HEK293 (cell line): ENCODE measurements around the gene SQSTM1.

Source experiments
- BCL11A ChIP-seq: fragments of 450-650 bp; formaldehyde crosslinking; IDR thresholded peaks from 2 replicates; pipeline ENCODE4 v1.5.1; 2016; ENCODE audit warnings: low read depth, missing biosample characterization, missing genetic modification characterization
- GLI4 ChIP-seq: fragments of 450-650 bp; formaldehyde crosslinking; IDR thresholded peaks from 2 replicates; pipeline ENCODE4 v1.5.1; 2016; ENCODE audit warnings: missing biosample characterization, missing genetic modification characterization
- HIC1 ChIP-seq: fragments of 450-650 bp; formaldehyde crosslinking; IDR thresholded peaks from 2 replicates; pipeline ENCODE4 v1.5.1; 2016; ENCODE audit warnings: missing biosample characterization, missing genetic modification characterization
- HOXC10 ChIP-seq: sonication (generic); formaldehyde crosslinking; IDR thresholded peaks from 2 replicates; pipeline ENCODE4 v1.8.1; 2023; ENCODE audit warnings: mild to moderate bottlenecking, missing genetic modification reagents
- INSM2 ChIP-seq: fragments of 450-650 bp; formaldehyde crosslinking; IDR thresholded peaks from 2 replicates; pipeline ENCODE4 v1.5.1; 2016; ENCODE audit warnings: missing biosample characterization, missing genetic modification characterization
- KLF16 ChIP-seq: fragments of 450-650 bp; formaldehyde crosslinking; IDR thresholded peaks from 2 replicates; pipeline ENCODE4 v1.5.1; 2017; ENCODE audit warnings: missing biosample characterization, missing genetic modification characterization
- TCF7L2 ChIP-seq: IDR thresholded peaks from 2 replicates; pipeline ENCODE4 v1.6.1; 2011; ENCODE audit warnings: low read depth, mild to moderate bottlenecking, inconsistent platforms, low read length, moderate library complexity, borderline replicate concordance
- ZBTB21 ChIP-seq: fragments of 450-650 bp; formaldehyde crosslinking; IDR thresholded peaks from 2 replicates; pipeline ENCODE4 v1.5.1; 2017; ENCODE audit warnings: missing biosample characterization, missing genetic modification characterization
- ZNF10 ChIP-seq: fragments of 450-650 bp; formaldehyde crosslinking; IDR thresholded peaks from 2 replicates; pipeline ENCODE4 v1.5.1; 2017; ENCODE audit warnings: missing biosample characterization, missing genetic modification characterization
- ZNF19 ChIP-seq: fragments of 450-650 bp; formaldehyde crosslinking; IDR thresholded peaks from 2 replicates; pipeline ENCODE4; 2016; ENCODE audit warnings: missing biosample characterization, missing genetic modification characterization, low read depth
- ZNF211 ChIP-seq: fragments of 450-650 bp; formaldehyde crosslinking; IDR thresholded peaks from 2 replicates; pipeline ENCODE4 v1.5.1; 2016; ENCODE audit warnings: low read depth, missing biosample characterization, missing genetic modification characterization
- ZNF416 ChIP-seq: fragments of 450-650 bp; formaldehyde crosslinking; IDR thresholded peaks from 2 replicates; pipeline ENCODE4 v1.5.1; 2016; ENCODE audit warnings: missing biosample characterization, missing genetic modification characterization
- ZNF473 ChIP-seq: fragments of 450-650 bp; formaldehyde crosslinking; IDR thresholded peaks from 2 replicates; pipeline ENCODE4 v1.5.1; 2017; ENCODE audit warnings: missing biosample characterization, missing genetic modification characterization
- ZNF596 ChIP-seq: fragments of 450-650 bp; IDR thresholded peaks from 2 replicates; pipeline ENCODE4 v1.5.0; 2018; ENCODE audit warnings: missing biosample characterization, mild to moderate bottlenecking, missing genetic modification characterization, moderate library complexity
- ZNF677 ChIP-seq: fragments of 450-650 bp; IDR thresholded peaks from 2 replicates; pipeline ENCODE4 v1.5.0; 2018; ENCODE audit warnings: missing biosample characterization, mild to moderate bottlenecking, missing genetic modification characterization, moderate library complexity
- ZNF843 ChIP-seq: fragments of 450-650 bp; formaldehyde crosslinking; IDR thresholded peaks from 2 replicates; pipeline ENCODE4 v1.5.1; 2016; ENCODE audit warnings: missing biosample characterization, missing genetic modification characterization
- TF ChIP-seq, protein P1 (sequence below): fragments of 450-650 bp; formaldehyde crosslinking; conservative IDR thresholded peaks from 2 replicates; pipeline ENCODE4 v1.5.1; 2016; ENCODE audit warnings: low read depth, missing biosample characterization, missing genetic modification characterization
- TF ChIP-seq, protein P2 (sequence below): fragments of 450-650 bp; formaldehyde crosslinking; IDR thresholded peaks from 2 replicates; pipeline ENCODE4 v1.5.1; 2016; ENCODE audit warnings: missing biosample characterization, missing genetic modification characterization
- TF ChIP-seq, protein P3 (sequence below): sonication (generic); formaldehyde crosslinking; IDR thresholded peaks from 2 replicates; pipeline ENCODE4 v1.8.1; 2022; ENCODE audit warnings: mild to moderate bottlenecking, moderate library complexity, missing genetic modification reagents
- TF ChIP-seq, protein P4 (sequence below): fragments of 450-650 bp; formaldehyde crosslinking; IDR thresholded peaks from 2 replicates; pipeline ENCODE4 v1.5.1; 2017; ENCODE audit warnings: missing biosample characterization, mild to moderate bottlenecking, missing genetic modification characterization, moderate library complexity
- TF ChIP-seq, protein P5 (sequence below): fragments of 450-650 bp; formaldehyde crosslinking; IDR thresholded peaks from 2 replicates; pipeline ENCODE4 v1.5.1; 2016; ENCODE audit warnings: missing biosample characterization, missing genetic modification characterization
- TF ChIP-seq, protein P6 (sequence below): fragments of 450-650 bp; formaldehyde crosslinking; IDR thresholded peaks from 2 replicates; pipeline ENCODE4 v1.5.1; 2016; ENCODE audit warnings: missing biosample characterization, missing genetic modification characterization

The SQSTM1 gene

GRCh38 chr5:179795049-179795862 is 25.4 kb upstream of the SQSTM1 start (continued):
- TF ChIP-seq, protein P1, sequence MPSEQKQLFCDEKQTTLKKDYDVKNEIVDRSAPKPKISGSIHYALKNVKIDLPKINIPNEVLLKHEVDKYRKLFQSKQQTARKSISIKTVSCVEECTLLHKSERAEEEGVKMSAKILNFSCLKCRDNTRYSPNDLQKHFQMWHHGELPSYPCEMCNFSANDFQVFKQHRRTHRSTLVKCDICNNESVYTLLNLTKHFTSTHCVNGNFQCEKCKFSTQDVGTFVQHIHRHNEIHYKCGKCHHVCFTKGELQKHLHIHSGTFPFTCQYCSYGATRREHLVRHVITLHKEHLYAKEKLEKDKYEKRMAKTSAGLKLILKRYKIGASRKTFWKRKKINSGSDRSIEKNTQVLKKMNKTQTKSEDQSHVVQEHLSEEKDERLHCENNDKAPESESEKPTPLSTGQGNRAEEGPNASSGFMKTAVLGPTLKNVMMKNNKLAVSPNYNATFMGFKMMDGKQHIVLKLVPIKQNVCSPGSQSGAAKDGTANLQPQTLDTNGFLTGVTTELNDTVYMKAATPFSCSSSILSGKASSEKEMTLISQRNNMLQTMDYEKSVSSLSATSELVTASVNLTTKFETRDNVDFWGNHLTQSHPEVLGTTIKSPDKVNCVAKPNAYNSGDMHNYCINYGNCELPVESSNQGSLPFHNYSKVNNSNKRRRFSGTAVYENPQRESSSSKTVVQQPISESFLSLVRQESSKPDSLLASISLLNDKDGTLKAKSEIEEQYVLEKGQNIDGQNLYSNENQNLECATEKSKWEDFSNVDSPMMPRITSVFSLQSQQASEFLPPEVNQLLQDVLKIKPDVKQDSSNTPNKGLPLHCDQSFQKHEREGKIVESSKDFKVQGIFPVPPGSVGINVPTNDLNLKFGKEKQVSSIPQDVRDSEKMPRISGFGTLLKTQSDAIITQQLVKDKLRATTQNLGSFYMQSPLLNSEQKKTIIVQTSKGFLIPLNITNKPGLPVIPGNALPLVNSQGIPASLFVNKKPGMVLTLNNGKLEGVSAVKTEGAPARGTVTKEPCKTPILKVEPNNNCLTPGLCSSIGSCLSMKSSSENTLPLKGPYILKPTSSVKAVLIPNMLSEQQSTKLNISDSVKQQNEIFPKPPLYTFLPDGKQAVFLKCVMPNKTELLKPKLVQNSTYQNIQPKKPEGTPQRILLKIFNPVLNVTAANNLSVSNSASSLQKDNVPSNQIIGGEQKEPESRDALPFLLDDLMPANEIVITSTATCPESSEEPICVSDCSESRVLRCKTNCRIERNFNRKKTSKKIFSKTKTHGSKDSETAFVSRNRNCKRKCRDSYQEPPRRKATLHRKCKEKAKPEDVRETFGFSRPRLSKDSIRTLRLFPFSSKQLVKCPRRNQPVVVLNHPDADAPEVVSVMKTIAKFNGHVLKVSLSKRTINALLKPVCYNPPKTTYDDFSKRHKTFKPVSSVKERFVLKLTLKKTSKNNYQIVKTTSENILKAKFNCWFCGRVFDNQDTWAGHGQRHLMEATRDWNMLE (tag by site-specific recombination) = no peak
- TF ChIP-seq, protein P2, sequence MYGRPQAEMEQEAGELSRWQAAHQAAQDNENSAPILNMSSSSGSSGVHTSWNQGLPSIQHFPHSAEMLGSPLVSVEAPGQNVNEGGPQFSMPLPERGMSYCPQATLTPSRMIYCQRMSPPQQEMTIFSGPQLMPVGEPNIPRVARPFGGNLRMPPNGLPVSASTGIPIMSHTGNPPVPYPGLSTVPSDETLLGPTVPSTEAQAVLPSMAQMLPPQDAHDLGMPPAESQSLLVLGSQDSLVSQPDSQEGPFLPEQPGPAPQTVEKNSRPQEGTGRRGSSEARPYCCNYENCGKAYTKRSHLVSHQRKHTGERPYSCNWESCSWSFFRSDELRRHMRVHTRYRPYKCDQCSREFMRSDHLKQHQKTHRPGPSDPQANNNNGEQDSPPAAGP = 0 out of 2 replicates have a peak, but pooled peaks have one; percentile 18
- TF ChIP-seq BCL11A (tag by site-specific recombination) (no peak), ZBTB21 (tag by site-specific recombination) (no peak), HOXC10 (CRISPR knock-in tag) (no peak), ZNF10 (tag by site-specific recombination) (no peak), TCF7L2 (no peak), ZNF416 (tag by site-specific recombination) (no peak), ZNF843 (tag by site-specific recombination) (no peak), ZNF473 (tag by site-specific recombination) (no peak), ZNF596 (tag by site-specific recombination) (no peak), ZNF677 (tag by site-specific recombination) (no peak), INSM2 (no peak), HIC1 (tag by site-specific recombination) (no peak), GLI4 (tag by site-specific recombination) (no peak), ZNF211 (tag by site-specific recombination) (no peak), ZNF19 (tag by site-specific recombination) (no peak), KLF16 (no peak)
- TF ChIP-seq, protein P3, sequence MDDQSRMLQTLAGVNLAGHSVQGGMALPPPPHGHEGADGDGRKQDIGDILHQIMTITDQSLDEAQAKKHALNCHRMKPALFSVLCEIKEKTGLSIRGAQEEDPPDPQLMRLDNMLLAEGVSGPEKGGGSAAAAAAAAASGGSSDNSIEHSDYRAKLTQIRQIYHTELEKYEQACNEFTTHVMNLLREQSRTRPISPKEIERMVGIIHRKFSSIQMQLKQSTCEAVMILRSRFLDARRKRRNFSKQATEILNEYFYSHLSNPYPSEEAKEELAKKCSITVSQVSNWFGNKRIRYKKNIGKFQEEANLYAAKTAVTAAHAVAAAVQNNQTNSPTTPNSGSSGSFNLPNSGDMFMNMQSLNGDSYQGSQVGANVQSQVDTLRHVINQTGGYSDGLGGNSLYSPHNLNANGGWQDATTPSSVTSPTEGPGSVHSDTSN (CRISPR knock-in tag) = no peak
- TF ChIP-seq, protein P4, sequence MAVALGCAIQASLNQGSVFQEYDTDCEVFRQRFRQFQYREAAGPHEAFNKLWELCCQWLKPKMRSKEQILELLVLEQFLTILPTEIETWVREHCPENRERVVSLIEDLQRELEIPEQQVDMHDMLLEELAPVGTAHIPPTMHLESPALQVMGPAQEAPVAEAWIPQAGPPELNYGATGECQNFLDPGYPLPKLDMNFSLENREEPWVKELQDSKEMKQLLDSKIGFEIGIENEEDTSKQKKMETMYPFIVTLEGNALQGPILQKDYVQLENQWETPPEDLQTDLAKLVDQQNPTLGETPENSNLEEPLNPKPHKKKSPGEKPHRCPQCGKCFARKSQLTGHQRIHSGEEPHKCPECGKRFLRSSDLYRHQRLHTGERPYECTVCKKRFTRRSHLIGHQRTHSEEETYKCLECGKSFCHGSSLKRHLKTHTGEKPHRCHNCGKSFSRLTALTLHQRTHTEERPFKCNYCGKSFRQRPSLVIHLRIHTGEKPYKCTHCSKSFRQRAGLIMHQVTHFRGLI (tag by site-specific recombination) = no peak
- TF ChIP-seq, protein P5, sequence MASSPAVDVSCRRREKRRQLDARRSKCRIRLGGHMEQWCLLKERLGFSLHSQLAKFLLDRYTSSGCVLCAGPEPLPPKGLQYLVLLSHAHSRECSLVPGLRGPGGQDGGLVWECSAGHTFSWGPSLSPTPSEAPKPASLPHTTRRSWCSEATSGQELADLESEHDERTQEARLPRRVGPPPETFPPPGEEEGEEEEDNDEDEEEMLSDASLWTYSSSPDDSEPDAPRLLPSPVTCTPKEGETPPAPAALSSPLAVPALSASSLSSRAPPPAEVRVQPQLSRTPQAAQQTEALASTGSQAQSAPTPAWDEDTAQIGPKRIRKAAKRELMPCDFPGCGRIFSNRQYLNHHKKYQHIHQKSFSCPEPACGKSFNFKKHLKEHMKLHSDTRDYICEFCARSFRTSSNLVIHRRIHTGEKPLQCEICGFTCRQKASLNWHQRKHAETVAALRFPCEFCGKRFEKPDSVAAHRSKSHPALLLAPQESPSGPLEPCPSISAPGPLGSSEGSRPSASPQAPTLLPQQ (tag by site-specific recombination) = no peak
- TF ChIP-seq, protein P6, sequence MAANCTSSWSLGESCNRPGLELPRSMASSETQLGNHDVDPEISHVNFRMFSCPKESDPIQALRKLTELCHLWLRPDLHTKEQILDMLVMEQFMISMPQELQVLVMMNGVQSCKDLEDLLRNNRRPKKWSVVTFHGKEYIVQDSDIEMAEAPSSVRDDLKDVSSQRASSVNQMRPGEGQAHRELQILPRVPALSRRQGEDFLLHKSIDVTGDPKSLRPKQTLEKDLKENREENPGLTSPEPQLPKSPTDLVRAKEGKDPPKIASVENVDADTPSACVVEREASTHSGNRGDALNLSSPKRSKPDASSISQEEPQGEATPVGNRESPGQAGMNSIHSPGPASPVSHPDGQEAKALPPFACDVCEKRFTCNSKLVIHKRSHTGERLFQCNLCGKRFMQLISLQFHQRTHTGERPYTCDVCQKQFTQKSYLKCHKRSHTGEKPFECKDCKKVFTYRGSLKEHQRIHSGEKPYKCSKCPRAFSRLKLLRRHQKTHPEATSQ (tag by site-specific recombination) = no peak; the same call in 1 of the 2 replicates
